ENCODE results near the gene C1orf232.
A peak's percentile ranks its signal among the peaks of the same experiment; 100 is the strongest.

C1orf232 gene

DNA sequence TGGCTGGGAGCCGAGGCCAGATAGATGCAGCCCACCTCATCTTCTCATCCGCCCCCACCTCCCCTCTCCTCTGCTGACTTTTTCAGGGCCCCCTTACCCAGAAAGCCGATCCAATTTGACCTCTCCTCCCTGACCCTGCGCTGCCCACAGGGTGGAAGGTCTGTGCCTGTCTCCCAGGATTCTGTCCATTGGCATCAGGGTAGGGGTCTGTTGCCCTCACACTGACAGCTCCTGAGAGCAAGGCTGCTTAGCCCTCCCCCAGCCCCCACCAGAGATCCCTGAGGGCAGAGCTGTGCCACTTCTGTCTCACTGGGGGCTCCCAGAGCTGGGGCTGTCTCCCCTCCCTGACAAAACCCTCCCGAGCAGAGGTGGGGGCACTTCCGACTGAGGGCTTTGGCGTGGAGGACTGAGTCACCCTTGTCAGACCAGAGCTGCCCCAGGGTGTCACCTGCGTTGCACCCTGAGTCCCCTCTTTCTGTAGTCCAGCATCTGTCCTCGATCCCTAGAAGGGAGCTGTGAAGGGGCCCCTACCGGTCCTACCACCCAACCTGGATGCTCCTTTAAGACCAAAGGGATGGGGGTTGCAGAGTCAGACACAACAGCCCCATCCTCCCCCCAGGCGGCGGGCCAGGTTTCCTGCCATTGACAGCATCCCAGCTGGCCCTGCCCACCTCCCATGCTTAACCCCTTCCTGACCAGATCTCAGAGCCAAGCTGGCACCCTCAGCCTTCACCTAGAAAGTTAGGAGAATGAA lies 12.3 kb downstream of the C1orf232 start:
- peak in 1 of 14 donors; percentile 32 for DNase-seq

DNA sequence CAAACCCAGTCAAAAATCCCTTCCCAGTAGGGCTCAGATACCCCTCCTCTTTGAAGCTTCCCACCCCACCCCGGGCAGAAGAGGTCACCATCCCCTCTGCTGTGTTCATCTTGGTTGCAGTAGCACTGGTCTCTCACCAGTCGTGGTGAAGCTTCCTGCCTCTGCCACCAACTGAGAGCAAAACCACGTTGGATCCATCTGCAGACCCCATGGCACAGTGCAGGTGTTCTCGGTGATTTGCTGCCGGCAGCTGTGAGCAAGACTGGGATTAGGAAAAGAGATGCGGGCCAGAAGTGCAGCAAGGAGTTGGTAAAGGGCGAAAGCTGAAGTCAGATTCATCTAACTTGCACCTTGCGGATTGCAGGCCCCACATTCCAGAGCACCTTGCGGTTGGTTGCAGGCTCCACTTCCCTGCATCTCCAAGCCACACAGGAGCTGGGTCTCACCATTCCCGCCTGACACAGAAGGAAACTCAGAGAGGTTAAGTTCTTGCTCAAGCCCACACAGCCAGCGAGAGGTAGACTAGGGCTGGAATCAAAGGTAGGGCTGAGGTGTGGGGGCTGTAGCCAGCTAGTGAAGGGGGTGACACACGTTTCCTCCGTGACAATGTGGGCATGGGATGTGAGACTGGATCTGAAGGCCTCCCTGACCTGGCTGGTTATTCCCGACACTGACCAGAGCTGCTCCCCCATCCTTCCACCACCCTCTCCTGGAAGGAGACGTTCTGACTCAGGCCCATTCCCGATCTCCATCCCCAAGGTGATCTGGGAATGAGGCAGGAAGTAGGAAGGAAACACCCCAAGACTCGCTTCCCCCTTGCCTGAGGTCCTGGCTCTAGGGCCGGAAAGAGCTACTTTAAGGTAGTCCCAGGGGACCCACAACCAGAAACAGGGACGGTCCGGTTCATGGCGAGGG lies 13.1 kb downstream of the C1orf232 start:
- DNase-seq, result no peak

DNA sequence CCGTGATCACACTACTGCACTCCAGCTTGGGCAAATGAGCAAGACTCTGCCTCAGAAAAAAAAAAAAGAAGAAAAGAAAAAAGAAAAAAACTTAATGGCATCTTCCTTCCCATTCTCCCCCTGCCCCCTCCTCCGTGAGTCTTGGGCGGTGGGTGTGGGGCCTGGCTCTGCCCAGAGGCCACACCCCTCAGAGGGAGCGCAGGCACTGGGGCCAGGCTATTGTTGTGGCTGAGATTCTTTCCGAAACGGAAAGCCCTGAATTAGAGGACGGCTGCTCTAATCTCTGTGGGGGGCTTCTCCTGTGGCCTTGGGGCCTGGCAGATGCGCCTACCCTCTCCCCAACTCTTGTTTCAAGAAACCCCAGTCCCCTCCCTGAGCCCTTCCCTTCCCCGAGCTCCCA lies 14.0 kb downstream of the C1orf232 start:
- DNase-seq, result no peak

DNA sequence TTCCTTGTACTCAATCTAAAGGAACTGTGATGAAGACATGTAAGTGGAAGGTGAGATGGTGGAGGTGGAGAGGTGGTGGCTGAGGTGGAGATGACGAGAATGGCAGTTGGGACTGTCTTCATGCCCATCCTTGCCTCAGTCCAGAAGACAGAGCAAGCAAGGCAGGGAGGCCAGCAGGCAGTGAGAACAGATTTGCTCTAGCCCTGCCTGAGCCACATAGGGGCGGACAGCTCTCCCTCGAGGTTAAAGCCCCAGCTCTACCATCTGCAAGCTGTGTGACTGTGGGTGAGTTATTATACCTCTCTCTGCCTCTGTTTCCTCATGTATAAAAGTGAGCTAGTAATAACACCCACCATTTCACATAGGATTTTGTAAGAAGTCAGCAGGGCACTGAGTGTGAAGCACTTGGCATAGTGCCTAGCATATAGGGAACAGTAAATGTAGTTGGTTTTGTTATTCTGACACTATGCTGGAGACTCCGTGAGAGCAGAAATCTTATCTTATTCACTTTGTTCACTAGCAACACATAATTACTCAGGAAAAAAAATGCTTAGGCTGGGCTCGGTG lies 14.7 kb downstream of the C1orf232 start:
- no peak for DNase-seq

DNA sequence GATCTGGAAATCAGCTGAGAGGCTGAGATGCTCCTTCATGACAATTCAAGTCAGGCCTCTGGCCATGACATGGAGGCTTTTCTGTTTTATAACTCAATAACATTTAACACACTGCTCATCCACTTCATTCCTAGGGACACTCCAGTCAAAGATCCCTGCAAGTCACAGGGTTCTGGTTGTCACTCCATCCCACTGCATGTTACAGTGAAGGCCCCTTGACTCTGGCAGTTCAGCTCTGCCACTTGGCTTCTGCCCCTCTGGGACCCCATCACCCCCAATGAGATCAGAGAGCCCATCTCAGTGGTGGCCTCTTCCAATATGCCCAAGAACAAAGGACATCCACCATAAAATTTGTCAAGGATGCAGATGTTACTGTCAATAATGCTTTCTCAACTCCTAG lies 19.9 kb downstream of the C1orf232 start:
- no peak for DNase-seq

DNA sequence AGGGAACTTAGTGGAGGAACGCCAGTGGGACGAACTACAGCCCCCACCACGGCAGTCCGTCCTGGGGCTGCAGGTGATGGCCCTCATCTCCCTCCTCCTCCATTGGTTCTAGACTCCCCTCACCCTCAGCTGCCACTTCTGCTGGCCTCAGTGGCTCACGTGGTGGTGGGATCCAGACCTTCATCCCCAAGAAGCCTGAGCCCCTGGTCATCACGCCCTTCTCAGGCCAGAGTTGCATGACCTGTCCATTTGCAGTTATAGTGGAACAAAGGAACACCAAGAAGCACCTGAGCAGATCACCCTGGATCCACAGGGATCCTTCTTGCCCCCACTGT lies 22.8 kb downstream of the C1orf232 start:
- DNase-seq, result no peak

DNA sequence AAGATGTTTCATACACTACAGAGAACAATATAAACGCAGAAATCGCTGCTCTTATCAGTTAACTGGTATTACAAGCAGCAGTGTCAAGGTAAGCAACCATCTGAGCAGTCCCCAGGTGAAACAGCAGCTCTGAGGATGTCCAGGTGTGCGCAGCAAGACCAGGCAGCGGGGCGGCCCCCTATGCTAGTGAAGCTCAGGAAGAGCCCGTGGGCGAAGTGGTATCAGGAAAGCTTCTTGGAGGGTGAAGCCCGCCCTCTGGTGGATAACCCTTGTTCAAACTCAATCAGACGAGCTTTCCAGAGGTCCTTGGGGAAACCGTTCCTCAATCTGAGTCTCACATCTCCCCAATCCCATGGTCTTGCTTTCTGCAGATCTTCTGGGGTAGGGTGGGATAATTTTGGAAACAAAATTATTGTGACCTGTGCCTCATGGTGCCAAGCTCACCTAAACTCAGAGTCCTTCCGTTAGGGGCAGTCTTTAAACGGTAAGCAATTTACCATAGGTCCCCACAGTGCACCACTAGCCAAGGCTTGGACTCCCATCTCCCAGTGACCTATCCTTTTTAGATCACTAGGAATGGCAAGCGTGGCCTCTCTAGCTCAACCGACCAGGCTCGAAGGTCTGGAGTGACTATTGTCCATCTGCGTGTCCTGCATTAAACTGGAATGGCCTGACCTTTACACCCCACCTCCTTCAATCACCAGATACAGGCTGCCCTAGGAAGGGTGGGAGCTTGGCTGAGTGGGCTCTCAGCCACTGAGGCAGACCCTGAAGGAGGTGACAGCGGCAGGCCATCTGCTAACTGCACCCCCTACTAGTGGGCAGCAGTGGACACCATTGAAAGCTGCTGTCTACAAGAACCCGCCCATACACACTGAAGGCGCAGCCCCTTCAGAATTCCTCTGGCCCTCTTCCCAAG lies 23.5 kb downstream of the C1orf232 start:
- DNase-seq, result peak in 12 of 14 donors; percentile 25 to 76 (median 45)

DNA sequence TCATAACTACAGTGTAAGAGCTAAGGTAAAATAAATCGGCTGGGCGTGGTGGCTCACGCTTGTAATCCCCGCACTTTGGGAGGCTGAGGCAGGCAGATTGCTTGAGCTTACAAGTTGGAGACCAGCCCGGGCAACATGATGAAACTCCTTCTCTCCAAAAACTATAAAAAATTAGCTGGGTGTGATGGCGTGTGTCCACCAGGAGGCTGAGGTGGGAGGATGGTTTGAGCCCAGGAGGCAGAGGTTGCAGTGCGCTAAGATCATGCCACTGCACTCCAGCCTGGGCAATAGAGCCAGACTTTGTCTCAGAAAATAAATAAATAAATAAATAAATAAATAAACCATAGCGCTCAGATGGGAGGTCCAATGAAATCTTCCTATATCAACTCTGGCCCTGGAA lies 26.6 kb downstream of the C1orf232 start:
- DNase-seq, result no peak

DNA sequence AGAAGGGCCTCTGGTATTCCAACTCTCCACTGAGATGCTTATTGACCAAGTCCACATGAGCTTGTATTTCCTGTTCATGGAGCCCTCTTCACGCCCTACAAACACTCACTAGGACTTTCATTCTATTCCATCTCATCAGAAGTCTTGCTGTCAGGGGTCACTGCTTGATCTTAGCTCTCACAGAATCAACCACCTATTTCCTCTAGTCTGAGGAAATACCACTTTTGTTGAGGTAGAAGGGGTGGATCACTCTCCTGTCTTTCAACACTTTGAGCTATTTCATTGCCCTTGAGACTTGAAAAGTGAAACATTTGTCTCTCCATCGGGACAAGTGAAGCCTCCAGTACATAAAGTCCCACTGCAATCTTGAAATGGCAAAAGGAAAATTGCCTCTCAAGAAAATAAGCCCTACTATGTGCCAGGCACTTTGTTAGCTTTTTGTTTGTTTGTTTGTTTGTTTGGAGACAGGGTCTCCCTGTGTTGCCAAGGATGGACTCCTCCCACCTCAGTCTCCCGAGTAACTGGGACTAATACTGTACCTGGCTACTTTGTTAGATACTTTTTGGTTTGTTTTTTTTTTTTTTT lies 29.7 kb downstream of the C1orf232 start:
- no peak for DNase-seq

DNA sequence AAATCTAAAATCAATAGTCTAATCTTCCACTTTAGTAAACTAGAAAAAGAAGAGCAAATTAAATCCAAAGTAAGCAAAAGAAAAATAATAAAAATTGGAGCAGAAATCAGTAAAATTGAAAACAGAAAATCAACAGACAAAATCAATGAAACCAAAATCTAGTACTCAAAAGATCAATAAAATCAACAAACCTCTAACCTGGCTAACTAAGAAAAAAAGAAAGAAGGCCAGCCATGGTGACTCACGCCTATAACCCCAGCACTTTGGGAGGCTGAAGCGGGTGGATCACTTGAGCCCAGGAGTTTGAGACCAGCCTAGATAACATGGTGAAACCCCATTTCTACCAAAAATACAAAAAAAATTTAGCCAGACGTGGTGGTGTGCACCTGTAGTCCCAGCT lies 34.3 kb downstream of the C1orf232 start:
- DNase-seq, result no peak

DNA sequence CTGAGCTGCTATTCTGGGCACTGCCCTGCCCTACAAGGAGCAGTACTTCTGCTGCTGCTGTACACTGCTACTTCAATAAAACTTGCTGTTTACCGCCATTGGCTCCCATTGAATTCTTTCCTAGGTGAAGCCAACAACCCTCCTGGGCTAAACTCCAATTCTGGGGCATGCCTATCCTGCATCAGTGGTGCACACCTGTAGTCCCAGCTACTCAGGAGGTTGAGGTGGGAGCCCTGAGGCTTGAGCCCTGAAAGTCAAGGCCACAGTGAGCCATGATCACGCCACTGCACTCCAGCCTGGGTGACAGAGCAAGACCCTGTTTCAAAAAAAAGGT lies 36.0 kb downstream of the C1orf232 start:
- DNase-seq, result no peak

DNA sequence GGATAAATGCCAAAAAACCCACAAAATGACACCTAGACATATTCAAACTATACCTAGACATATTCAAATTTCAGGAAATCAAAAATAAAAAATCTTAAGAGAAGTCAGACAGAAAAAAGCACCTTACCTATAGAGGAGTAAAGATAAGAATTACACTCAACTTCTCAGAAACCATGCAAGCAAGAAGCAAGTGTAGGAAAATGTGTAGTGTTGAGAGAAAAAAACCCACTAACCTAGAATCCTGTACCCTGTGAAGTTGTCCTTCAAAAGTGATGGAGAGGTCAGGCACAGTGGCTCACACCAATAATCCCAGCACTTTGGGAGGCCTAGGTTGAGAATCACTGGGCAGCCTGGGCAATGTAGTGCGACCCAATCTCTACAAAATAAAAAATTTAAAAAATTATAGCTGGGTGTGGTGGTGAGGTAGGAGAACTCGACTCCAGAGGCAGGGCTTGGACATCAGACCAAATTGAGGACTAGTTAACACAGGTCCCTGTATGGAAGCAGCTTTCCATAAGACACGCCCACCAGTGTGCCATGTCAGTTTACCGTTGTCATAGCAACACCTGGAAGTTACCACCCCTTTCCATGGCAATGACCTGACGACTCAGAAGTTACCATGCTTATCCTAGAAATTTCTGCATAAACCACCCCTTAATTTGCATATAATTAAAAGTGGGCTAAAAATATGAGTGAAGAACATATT lies 36.5 kb downstream of the C1orf232 start:
- no peak for DNase-seq

DNA sequence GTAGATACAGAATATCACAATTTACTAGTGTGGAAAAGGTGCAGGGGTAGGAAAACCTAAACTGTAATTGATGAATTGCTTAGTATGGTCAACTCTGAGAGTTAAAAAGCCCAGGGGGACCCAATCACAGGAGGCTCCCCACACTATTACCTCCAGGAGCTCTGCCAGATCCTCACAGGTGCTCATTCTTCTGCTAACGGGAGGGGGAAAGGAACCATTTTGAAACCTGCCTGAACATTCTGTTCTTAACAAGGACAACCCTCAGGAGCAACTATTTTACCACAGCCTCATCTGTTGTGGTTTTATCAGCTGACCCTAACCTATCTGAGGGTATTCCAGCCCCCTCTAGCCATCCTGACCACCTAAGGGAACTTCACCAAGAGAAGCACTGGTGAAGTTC lies 38.1 kb downstream of the C1orf232 start:
- no peak for DNase-seq

DNA sequence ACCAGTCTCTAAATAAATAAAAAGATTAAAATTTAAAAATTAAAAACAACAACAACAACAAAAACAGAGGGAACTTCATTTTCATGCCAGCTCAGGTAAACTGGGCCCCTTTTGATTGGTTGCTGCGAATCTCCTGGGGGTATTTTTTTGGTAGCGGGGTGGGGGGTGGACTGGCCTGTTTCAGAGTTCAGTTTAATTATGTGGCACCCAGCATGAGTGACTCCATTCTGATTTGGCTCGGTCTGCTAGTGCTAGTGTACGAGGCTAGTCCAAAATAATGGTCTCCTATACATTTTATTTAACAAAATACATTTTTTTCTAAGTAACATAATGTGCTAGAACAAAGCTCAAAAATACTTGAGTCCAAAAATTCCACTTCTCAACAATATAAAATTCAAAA lies 39.0 kb downstream of the C1orf232 start:
- DNase-seq, result no peak

DNA sequence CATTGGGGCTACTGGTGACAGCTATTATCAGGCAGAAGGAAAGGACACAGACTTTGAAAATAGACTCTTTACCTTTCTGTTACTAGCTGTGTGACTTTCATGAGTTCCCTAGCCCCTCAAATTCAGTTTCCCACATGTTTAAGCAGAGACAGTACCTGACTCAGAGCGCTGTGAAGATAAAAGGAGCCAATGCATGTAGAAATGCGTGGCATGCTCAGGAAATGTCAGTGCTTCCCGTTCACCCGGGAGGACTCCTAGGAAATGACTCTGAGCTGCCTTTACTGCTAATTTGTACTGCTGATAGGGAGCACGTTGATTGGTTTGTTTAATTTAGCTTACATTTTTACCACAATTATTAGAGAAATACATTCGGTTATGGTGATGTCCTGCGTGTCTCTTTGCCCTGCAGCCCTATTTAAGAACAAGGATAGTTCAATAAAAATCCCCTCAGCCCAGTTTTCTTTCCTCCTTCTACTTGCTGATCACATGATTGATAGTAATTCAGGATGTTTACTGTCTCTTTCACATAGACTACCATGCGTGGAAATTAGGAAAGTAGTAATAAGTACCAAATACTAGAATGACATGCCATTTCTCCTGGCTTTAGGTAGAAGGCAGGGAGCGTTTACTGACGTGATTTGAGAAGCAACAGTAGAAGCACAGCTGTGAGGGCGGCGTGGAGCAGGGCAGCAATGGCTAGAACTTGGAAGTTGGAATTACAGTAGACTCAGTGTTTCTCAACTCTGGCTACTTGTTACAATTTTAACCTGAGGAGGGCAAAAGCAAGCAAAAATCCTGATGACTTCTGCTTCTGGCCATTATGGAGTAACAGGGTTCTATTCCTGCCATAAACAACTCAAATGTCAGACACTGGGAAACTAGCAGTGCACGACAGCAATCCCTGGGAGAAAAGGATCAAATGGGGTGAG lies 41.3 kb downstream of the C1orf232 start:
- no peak for DNase-seq

DNA sequence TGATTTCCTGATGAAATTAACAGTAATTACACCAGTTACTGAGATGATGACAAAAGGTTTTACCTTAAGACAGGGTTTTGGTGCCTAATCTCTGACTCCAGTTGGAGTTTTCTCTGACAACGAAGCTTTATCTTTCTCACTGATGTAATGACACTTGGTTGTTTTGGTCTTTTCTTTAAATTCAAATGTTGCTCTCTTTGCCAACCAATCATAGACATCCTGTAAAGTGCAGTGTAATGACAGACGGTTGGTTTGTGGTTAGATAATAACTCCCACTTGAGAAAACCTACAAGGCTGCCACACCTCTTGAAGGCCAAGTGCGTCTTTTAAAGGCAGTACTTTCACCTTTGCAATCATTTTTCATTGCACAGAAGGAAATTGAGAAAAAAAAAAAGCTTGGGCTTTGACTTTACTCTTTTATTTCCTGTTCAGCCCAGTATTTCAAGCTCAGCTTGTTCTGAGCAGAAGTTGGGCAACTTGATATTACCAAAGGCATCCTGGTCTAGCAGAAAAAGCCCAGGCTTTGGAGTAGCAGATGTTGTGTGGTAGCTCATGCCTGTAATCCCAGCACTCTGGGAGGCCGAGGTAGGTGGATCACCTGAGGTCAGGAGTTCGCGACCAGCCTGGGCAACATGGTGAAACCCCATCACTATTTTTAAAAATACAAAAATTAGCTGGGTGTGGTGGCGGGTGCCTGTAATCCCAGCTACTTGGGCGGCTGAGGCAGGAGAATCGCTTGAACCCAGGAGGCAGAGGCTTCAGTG lies 42.3 kb downstream of the C1orf232 start:
- DNase-seq, result no peak

DNA sequence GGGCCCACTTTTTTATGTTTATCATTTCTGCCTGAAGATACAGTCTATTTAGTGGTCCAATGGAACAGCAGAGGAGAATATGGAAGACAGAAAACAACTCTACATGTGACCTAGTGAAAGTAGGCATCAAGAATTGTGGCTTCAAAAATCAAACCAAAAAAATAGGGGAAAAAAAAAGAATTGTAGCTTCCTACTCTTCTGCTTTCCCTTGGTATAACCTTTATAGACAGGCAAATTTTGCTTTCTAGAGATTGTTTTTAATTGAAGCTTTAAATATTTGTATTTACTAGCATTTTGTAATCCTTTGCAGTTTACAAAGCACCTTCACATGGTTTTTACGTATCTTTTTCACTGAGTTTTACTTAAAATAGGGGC lies 42.8 kb downstream of the C1orf232 start:
- DNase-seq, result no peak

DNA sequence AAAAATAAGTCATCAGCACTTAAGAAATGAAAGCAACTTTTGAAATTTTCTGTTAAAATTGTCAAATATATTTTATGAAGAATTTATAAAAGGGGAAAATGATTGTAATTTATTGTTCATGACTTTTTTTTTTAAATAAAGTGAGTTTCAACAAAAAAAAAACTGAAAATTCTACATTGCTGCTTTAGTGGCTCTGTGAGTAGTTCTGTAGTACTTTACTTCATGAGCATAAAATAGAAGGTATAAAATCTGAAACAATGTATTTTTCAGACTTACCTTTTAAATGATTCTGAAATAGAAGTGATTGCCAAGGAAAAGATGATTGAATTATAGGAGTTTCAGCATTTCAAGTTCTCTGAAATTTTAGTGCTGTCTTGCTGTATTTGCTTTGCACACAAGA lies 43.4 kb downstream of the C1orf232 start:
- no peak for DNase-seq

Data from C1 segment of cervical spinal cord (tissue), 14 donors.